H9 (cell line): ENCODE results near the gene ZHX3. TPM values are rescaled to one million over a fixed set of nuclear protein-coding genes. Genes with fewer than 3 reads are reported as not detected.

Experiments
- DNase-seq: peaks from one replicate; pipeline ENCODE4 v3.0.0-alpha.2; 2017
- H2AFZ ChIP-seq: one replicate; pipeline ENCODE4 v1.6.1; 2013; ENCODE audit warnings: mild to moderate bottlenecking, low read length, control low read depth, moderate library complexity
- H2AK5ac ChIP-seq: 2 replicates; pipeline ENCODE4 v1.6.1; 2013; ENCODE audit warnings: low read length, control low read depth, mixed read lengths; ENCODE audit not compliant: insufficient read length
- H2BK120ac ChIP-seq: one replicate; pipeline ENCODE4 v1.6.1; 2013; ENCODE audit warnings: low read depth, mild to moderate bottlenecking, low read length, control low read depth, inconsistent platforms; ENCODE audit not compliant: poor library complexity, severe bottlenecking
- H2BK12ac ChIP-seq: 2 replicates; pipeline ENCODE4 v1.6.1; 2013; ENCODE audit warnings: low read length, control low read depth, mixed read lengths, low read depth; ENCODE audit not compliant: insufficient read length
- H2BK15ac ChIP-seq: 2 replicates; pipeline ENCODE4 v1.6.1; 2013; ENCODE audit warnings: low read depth, low read length, control low read depth
- H2BK20ac ChIP-seq: one replicate; pipeline ENCODE4 v1.6.1; 2013; ENCODE audit warnings: low read depth, mild to moderate bottlenecking, low read length, control low read depth, inconsistent platforms; ENCODE audit not compliant: poor library complexity, severe bottlenecking
- H2BK5ac ChIP-seq: 2 replicates; pipeline ENCODE4 v1.6.1; 2013; ENCODE audit warnings: low read length, control low read depth, mixed read lengths; ENCODE audit not compliant: insufficient read length
- H3K14ac ChIP-seq: 2 replicates; pipeline ENCODE4 v1.6.1; 2013; ENCODE audit warnings: low read length, control low read depth; ENCODE audit not compliant: insufficient read depth
- H3K18ac ChIP-seq: 2 replicates; pipeline ENCODE4 v1.6.1; 2013; ENCODE audit warnings: low read depth, mild to moderate bottlenecking, mixed read lengths, low read length, control low read depth; ENCODE audit not compliant: insufficient read length
- H3K23ac ChIP-seq: 2 replicates; pipeline ENCODE4 v1.6.1; 2013; ENCODE audit warnings: low read length, control low read depth, mixed read lengths, low read depth; ENCODE audit not compliant: insufficient read length
- H3K23me2 ChIP-seq: 2 replicates; pipeline ENCODE4 v1.6.1; 2013; ENCODE audit warnings: low read depth, mild to moderate bottlenecking, mixed read lengths, low read length, control low read depth; ENCODE audit not compliant: insufficient read length, poor library complexity, severe bottlenecking
- H3K27ac ChIP-seq: 2 replicates; pipeline ENCODE4 v1.5.1; 2013; ENCODE audit warnings: low read length, control low read depth, mixed read lengths, low read depth; ENCODE audit not compliant: insufficient read length
- H3K27me3 ChIP-seq: 2 replicates; pipeline ENCODE4 v1.6.1; 2013; ENCODE audit warnings: low read length, control low read depth, inconsistent platforms; ENCODE audit not compliant: insufficient read depth
- H3K4ac ChIP-seq: 2 replicates; pipeline ENCODE4 v1.6.1; 2013; ENCODE audit warnings: low read depth, mild to moderate bottlenecking, control low read depth, inconsistent platforms, low read length, moderate library complexity
- H3K4me1 ChIP-seq: 2 replicates; pipeline ENCODE4 v1.6.1; 2013; ENCODE audit warnings: low read length, control low read depth, inconsistent platforms; ENCODE audit not compliant: insufficient read depth
- H3K4me2 ChIP-seq: 2 replicates; pipeline ENCODE4 v1.6.1; 2013; ENCODE audit warnings: low read length, control low read depth, mixed read lengths; ENCODE audit not compliant: insufficient read length, insufficient read depth
- H3K56ac ChIP-seq: 2 replicates; pipeline ENCODE4 v1.6.1; 2013; ENCODE audit warnings: low read depth, mild to moderate bottlenecking, mixed read lengths, low read length, control low read depth; ENCODE audit not compliant: insufficient read length
- H3K79me1 ChIP-seq: 2 replicates; pipeline ENCODE4 v1.6.1; 2013; ENCODE audit warnings: low read depth, mild to moderate bottlenecking, moderate library complexity, low read length, control low read depth, inconsistent platforms; ENCODE audit not compliant: insufficient read depth, poor library complexity, severe bottlenecking
- H3K79me2 ChIP-seq: 2 replicates; pipeline ENCODE4 v1.6.1; 2013; ENCODE audit warnings: low read length, control low read depth, inconsistent platforms; ENCODE audit not compliant: insufficient read depth
- H3K9ac ChIP-seq: 2 replicates; pipeline ENCODE4 v1.6.1; 2013; ENCODE audit warnings: low read length, control low read depth, mixed read lengths; ENCODE audit not compliant: insufficient read length; ENCODE audit errors: extremely low read depth
- H3K9me3 ChIP-seq: one replicate; pipeline ENCODE4 v1.6.1; 2013; ENCODE audit warnings: low read depth, low read length, inconsistent platforms; ENCODE audit not compliant: control insufficient read depth
- H3T11ph ChIP-seq: one replicate; pipeline ENCODE4 v1.6.1; 2013; ENCODE audit warnings: mild to moderate bottlenecking, low read length, control low read depth, inconsistent platforms
- H4K20me1 ChIP-seq: one replicate; pipeline ENCODE4 v1.6.1; 2013; ENCODE audit not compliant: control insufficient read depth, insufficient read length, insufficient read depth
- H4K5ac ChIP-seq: 2 replicates; pipeline ENCODE4 v1.6.1; 2013; ENCODE audit warnings: low read depth, mild to moderate bottlenecking, mixed read lengths, low read length, control low read depth; ENCODE audit not compliant: insufficient read length
- H4K8ac ChIP-seq: replicated peaks from 2 replicates; pipeline ENCODE4 v1.6.1; 2013; ENCODE audit warnings: low read length, control low read depth, mixed read lengths, low read depth; ENCODE audit not compliant: insufficient read length
- H4K91ac ChIP-seq: 2 replicates; pipeline ENCODE4 v1.6.1; 2013; ENCODE audit warnings: low read depth, mild to moderate bottlenecking, moderate library complexity, mixed read lengths, low read length, control low read depth; ENCODE audit not compliant: insufficient read length
- H3K27ac Mint-ChIP-seq, 3 experiments: 2 replicates in 2 of 3; 3 replicates in 1 of 3; pipeline ENCODE4 v1.8.0; 2020 to 2021; ENCODE audit warnings: mixed read lengths in 3 of 3, mild to moderate bottlenecking in 1 of 3, moderate library complexity in 1 of 3
- H3K27me3 Mint-ChIP-seq: 2 replicates; pipeline ENCODE4 v1.8.0; 2021; ENCODE audit warnings: low read depth, mild to moderate bottlenecking, moderate library complexity, mixed read lengths
- H3K36me3 Mint-ChIP-seq, 3 experiments: 2 replicates in 2 of 3; 3 replicates in 1 of 3; pipeline ENCODE4 v1.8.0; 2020 to 2021; ENCODE audit warnings: low read depth in 3 of 3, mixed read lengths in 3 of 3; ENCODE audit not compliant: insufficient read depth in 1 of 3
- H3K4me1 Mint-ChIP-seq, 2 experiments: 2 replicates each; pipeline ENCODE4 v1.8.0; 2020; ENCODE audit warnings: mixed read lengths in 2 of 2
- H3K4me3 Mint-ChIP-seq, 2 experiments: 2 replicates in 1 of 2; 3 replicates in 1 of 2; pipeline ENCODE4 v1.8.0; 2020 to 2021; ENCODE audit warnings: mild to moderate bottlenecking in 2 of 2, mixed read lengths in 2 of 2, moderate library complexity in 1 of 2
- H3K9me3 Mint-ChIP-seq, 2 experiments: 2 replicates in 1 of 2; 3 replicates in 1 of 2; pipeline ENCODE4 v1.8.0; 2020; ENCODE audit warnings: mild to moderate bottlenecking in 2 of 2, mixed read lengths in 2 of 2, moderate library complexity in 1 of 2
- WGBS: extraction: QIAGEN DNeasy Blood & Tissue Kit; methylation state at CpG from one replicate; pipeline ENCODE4 v1.1.7; 2013; ENCODE audit warnings: missing lambda C conversion rate, low lambda C conversion rate, mixed read lengths; ENCODE audit not compliant: insufficient read length; ENCODE audit errors: extremely low coverage; 5-methylcytosine and 5-hydroxymethylcytosine counted together
- total RNA-seq: library from RNA; stranded (reverse); gene quantifications from 2 replicates; pipeline ENCODE4 v1.2.1, GENCODE V29; 2021
- TF ChIP-seq, protein P1 (sequence below): fragments of 200-600 bp; sonication (generic); conservative IDR thresholded peaks from 3 replicates; pipeline ENCODE4 v1.8.0; 2021; ENCODE audit warnings: antibody characterized with exemption, mild to moderate bottlenecking

The ZHX3 gene
- total RNA-seq, 1 experiment from 2014 or later, result 4.4 TPM

- Mint-ChIP-seq H3K4me3 (no peak overlapping the region), H3K27me3 (peaks cover 4% of the 10 kb centered on the region; the same call in 1 of the 2 replicates), H3K4me1 (no peaks in the 10 kb centered on the region), H3K36me3 (no peaks in the 10 kb centered on the region), H3K9me3 (no peaks in the 10 kb centered on the region), H3K27ac (no peak overlapping the region)
- Histone ChIP-seq H3K4me2 (no peak overlapping the region), H3K79me2 (no peaks in the 10 kb centered on the region), H3K23me2 (no peaks in the 10 kb centered on the region), H4K91ac (no peak overlapping the region), H2AFZ (no peak overlapping the region), H3K27me3 (no peaks in the 10 kb centered on the region), H2AK5ac (no peak overlapping the region), H3K23ac (no peak overlapping the region), H4K5ac (no peak overlapping the region), H2BK5ac (no peak overlapping the region), H2BK120ac (no peak overlapping the region), H3K4me1 (no peaks in the 10 kb centered on the region), H3K27ac (no peak overlapping the region), H3K14ac (no peak overlapping the region), H2BK12ac (no peak overlapping the region), H3K56ac (no peak overlapping the region), H4K20me1 (no peaks in the 10 kb centered on the region), H3K18ac (no peak overlapping the region), H3K9me3 (no peaks in the 10 kb centered on the region), H4K8ac (no peak overlapping the region), H3K4ac (no peak overlapping the region), H3K9ac (no peak overlapping the region), H3T11ph (no peak overlapping the region), H3K79me1 (no peaks in the 10 kb centered on the region), H2BK15ac (no peak overlapping the region), H2BK20ac (no peak overlapping the region)
- TF ChIP-seq, protein P1, sequence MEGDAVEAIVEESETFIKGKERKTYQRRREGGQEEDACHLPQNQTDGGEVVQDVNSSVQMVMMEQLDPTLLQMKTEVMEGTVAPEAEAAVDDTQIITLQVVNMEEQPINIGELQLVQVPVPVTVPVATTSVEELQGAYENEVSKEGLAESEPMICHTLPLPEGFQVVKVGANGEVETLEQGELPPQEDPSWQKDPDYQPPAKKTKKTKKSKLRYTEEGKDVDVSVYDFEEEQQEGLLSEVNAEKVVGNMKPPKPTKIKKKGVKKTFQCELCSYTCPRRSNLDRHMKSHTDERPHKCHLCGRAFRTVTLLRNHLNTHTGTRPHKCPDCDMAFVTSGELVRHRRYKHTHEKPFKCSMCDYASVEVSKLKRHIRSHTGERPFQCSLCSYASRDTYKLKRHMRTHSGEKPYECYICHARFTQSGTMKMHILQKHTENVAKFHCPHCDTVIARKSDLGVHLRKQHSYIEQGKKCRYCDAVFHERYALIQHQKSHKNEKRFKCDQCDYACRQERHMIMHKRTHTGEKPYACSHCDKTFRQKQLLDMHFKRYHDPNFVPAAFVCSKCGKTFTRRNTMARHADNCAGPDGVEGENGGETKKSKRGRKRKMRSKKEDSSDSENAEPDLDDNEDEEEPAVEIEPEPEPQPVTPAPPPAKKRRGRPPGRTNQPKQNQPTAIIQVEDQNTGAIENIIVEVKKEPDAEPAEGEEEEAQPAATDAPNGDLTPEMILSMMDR, result no peak
- WGBS, result no CpG with 5 or more reads among the region's 1 CpG
- no peak for DNase-seq
These were observed 104.2 kb downstream of the ZHX3 start for GRCh38 chr20:41213150-41213820.
